DOHH2 (cell line): Measurements from ENCODE around the gene ZFPM1.

Experiments
- H3F3A ChIP-seq: fragments of 200-600 bp; sonication (generic), shearing (Covaris generic); 2 replicates; pipeline ENCODE4 v1.6.0; 2016; ENCODE audit warnings: antibody characterized with exemption, mild to moderate bottlenecking; ENCODE audit not compliant: control insufficient read depth, insufficient read depth
- H3K27ac ChIP-seq: fragments of 200-600 bp; sonication (generic); 2 replicates; pipeline ENCODE4 v1.5.1; 2014; ENCODE audit warnings: low read depth, mild to moderate bottlenecking, low read length, moderate library complexity
- H3K27me3 ChIP-seq: fragments of 200-600 bp; sonication (generic); 2 replicates; pipeline ENCODE4 v1.6.1; 2014; ENCODE audit warnings: mild to moderate bottlenecking, low read length, mixed read lengths; ENCODE audit not compliant: control insufficient read depth
- H3K36me3 ChIP-seq: fragments of 200-600 bp; sonication (generic); 2 replicates; pipeline ENCODE4 v1.6.1; 2014; ENCODE audit warnings: mild to moderate bottlenecking, low read length, moderate library complexity, mixed read lengths; ENCODE audit not compliant: control insufficient read depth
- H3K4me1 ChIP-seq: fragments of 200-600 bp; sonication (generic); 2 replicates; pipeline ENCODE4 v1.6.1; 2014; ENCODE audit warnings: mild to moderate bottlenecking, low read length, mixed read lengths; ENCODE audit not compliant: control insufficient read depth
- H3K4me2 ChIP-seq: fragments of 200-600 bp; sonication (generic); 2 replicates; pipeline ENCODE4 v1.6.0; 2014; ENCODE audit warnings: mild to moderate bottlenecking, low read length, moderate library complexity
- H3K4me3 ChIP-seq: fragments of 200-600 bp; sonication (generic); 2 replicates; pipeline ENCODE4 v1.5.1; 2014; ENCODE audit warnings: mild to moderate bottlenecking, low read length, mixed read lengths
- H3K79me2 ChIP-seq: fragments of 200-600 bp; sonication (generic); 2 replicates; pipeline ENCODE4 v1.6.1; 2014; ENCODE audit warnings: mild to moderate bottlenecking, low read length, mixed read lengths; ENCODE audit not compliant: control insufficient read depth
- H3K9me2 ChIP-seq: fragments of 200-600 bp; sonication (generic); replicated peaks from 2 replicates; pipeline ENCODE4 v1.6.1; 2014; ENCODE audit warnings: mild to moderate bottlenecking, low read length, mixed read lengths; ENCODE audit not compliant: control insufficient read depth
- H3K9me3 ChIP-seq: fragments of 200-600 bp; sonication (generic); 2 replicates; pipeline ENCODE4 v1.6.1; 2014; ENCODE audit warnings: antibody characterized with exemption, low read length, mixed read lengths; ENCODE audit not compliant: control insufficient read depth, insufficient read depth
- H4K20me1 ChIP-seq: fragments of 200-600 bp; sonication (generic); 2 replicates; pipeline ENCODE4 v1.6.0; 2014; ENCODE audit warnings: low read depth, mild to moderate bottlenecking, antibody characterized with exemption, low read length, moderate library complexity; ENCODE audit not compliant: control insufficient read depth, insufficient read depth
- CTCF ChIP-seq: fragments of 200-600 bp; sonication (generic); IDR thresholded peaks from one replicate; pipeline ENCODE4 v1.5.1; 2014; ENCODE audit warnings: antibody characterized with exemption, mild to moderate bottlenecking, low read depth, low read length; ENCODE audit not compliant: poor library complexity, severe bottlenecking
- EZH2phosphoT487 ChIP-seq: fragments of 200-600 bp; sonication (generic); IDR thresholded peaks from 2 replicates; pipeline ENCODE4 v1.6.1; 2017; ENCODE audit warnings: borderline replicate concordance, mild to moderate bottlenecking, antibody characterized with exemption, low read length, moderate library complexity, mixed read lengths

The ZFPM1 gene

GRCh38 chr16:88525663-88525990 is 72.5 kb downstream of the ZFPM1 start:
- TF ChIP-seq EZH2phosphoT487 = no peak
- TF ChIP-seq CTCF = no peak

GRCh38 chr16:88526008-88526905 is 73.2 kb downstream of the ZFPM1 start:
- TF ChIP-seq CTCF (no peak), EZH2phosphoT487 (no peak)
- Histone ChIP-seq H3K9me3 (no peaks in the 10 kb centered on the region), H3K4me3 (no peak overlapping the region), H3K4me1 (no peaks in the 10 kb centered on the region), H3K79me2 (no peaks in the 10 kb centered on the region), H3K27ac (no peak overlapping the region), H3K36me3 (no peaks in the 10 kb centered on the region), H4K20me1 (no peaks in the 10 kb centered on the region), H3K9me2 (no peaks in the 10 kb centered on the region), H3K27me3 (no peaks in the 10 kb centered on the region), H3F3A (peaks cover 7% of the 10 kb centered on the region), H3K4me2 (no peak overlapping the region)

More at GRCh38 chr16:88525663-88525990, 72.5 kb downstream of the ZFPM1 start:
- H3K4me2 ChIP-seq = no peak overlapping the region
- no peaks in the 10 kb centered on the region for H3K4me1 ChIP-seq
- H4K20me1 ChIP-seq = no peaks in the 10 kb centered on the region
- no peaks in the 10 kb centered on the region for H3K27me3 ChIP-seq
- H3K79me2 ChIP-seq = no peaks in the 10 kb centered on the region
- peaks cover under 1% of the 10 kb centered on the region; the same call in 1 of the 2 replicates for H3F3A ChIP-seq
- H3K27ac ChIP-seq = no peak overlapping the region
- no peaks in the 10 kb centered on the region for H3K9me2 ChIP-seq
- H3K36me3 ChIP-seq = no peaks in the 10 kb centered on the region
- no peaks in the 10 kb centered on the region for H3K9me3 ChIP-seq
- no peak overlapping the region for H3K4me3 ChIP-seq

GRCh38 chr16:88526906-88527185 is 73.8 kb downstream of the ZFPM1 start:
- Histone ChIP-seq H3K36me3 (no peaks in the 10 kb centered on the region), H3K4me1 (no peaks in the 10 kb centered on the region), H4K20me1 (no peaks in the 10 kb centered on the region), H3K79me2 (no peaks in the 10 kb centered on the region), H3K9me3 (no peaks in the 10 kb centered on the region), H3K4me3 (no peak overlapping the region), H3K27ac (no peak overlapping the region), H3K9me2 (no peaks in the 10 kb centered on the region), H3K4me2 (no peak overlapping the region), H3K27me3 (no peaks in the 10 kb centered on the region), H3F3A (peaks cover 8% of the 10 kb centered on the region)
- TF ChIP-seq CTCF (no peak), EZH2phosphoT487 (no peak)
